K562 (cell line): ENCODE results near the gene RPS6KA4. TPM values are rescaled to one million over a fixed set of nuclear protein-coding genes. Genes with fewer than 3 reads are reported as not detected.
A peak's percentile ranks its signal among the peaks of the same experiment; 100 is the strongest.

ENCODE experiments used
- ATAC-seq: fragments of 200-7000 bp; cut with Tn5 transposase; 3 replicates; pipeline ENCODE4 v1.9.1; 2020; ENCODE audit warnings: moderate library complexity
- BruUV-seq: library from RNA; stranded (reverse); fragments of 400-500 nt; replicated peaks from 2 replicates; lab custom pipeline; 2021; lab: Mats Ljungman, UMichigan
- CTCF ChIA-PET: fragments of 300-600 bp; formaldehyde crosslinking; extraction: SDS; loops from one replicate; lab custom pipeline; 2021; ENCODE audit warnings: low intra/inter-chr PET ratio; lab: Yijun Ruan, JAX
- POLR2A ChIA-PET: fragments of 300-600, 350-650 bp; sonication (Branson Sonifier 250); formaldehyde crosslinking; extraction: SDS; loops from one replicate; lab custom pipeline; 2021; ENCODE audit warnings: antibody characterized with exemption, inconsistent platforms; lab: Yijun Ruan, JAX
- DNase-seq, 4 experiments: peaks; one replicate each; pipeline versions ENCODE4 v3.0.0 to v3.0.0-alpha.2; 2011 to 2018; ENCODE audit warnings: low spot score in 3 of 4, mixed read lengths in 3 of 4; ENCODE audit errors: extremely low read depth in 1 of 4
- FAIRE-seq: peaks from 2 replicates; lab custom pipeline; 2011; peaks lifted over from hg19 to GRCh38; lab: Jason Lieb, UNC
- H2AFZ ChIP-seq: 2 replicates; pipeline ENCODE4 v1.6.0; 2011; ENCODE audit warnings: low read depth, low read length, control low read depth, inconsistent platforms
- H3K27ac ChIP-seq: fragments of 200-600 bp; 3 replicates; pipeline ENCODE4 v1.8.0; 2011; ENCODE audit warnings: low read depth, mild to moderate bottlenecking, control low read depth, inconsistent platforms, low read length, moderate library complexity, mixed read lengths; ENCODE audit errors: extremely low read depth
- H3K27me3 ChIP-seq, 2 experiments: fragments of 300-600 bp in 1 of 2; 2 replicates in 1 of 2; 3 replicates in 1 of 2; pipeline versions ENCODE4 v1.6.0 to v1.8.0; 2011; ENCODE audit warnings: inconsistent platforms in 2 of 2, low read length in 2 of 2, mild to moderate bottlenecking in 1 of 2, mixed read lengths in 1 of 2, moderate library complexity in 1 of 2; ENCODE audit not compliant: control insufficient read depth in 2 of 2, insufficient read depth in 2 of 2
- H3K36me3 ChIP-seq: fragments of 300-600 bp; 3 replicates; pipeline ENCODE4 v1.8.0; 2011; ENCODE audit warnings: mild to moderate bottlenecking, low read length, inconsistent platforms; ENCODE audit not compliant: control insufficient read depth, insufficient read depth
- H3K4me1 ChIP-seq, 2 experiments: fragments of 200-600 bp in 1 of 2; replicated peaks in 1 of 2; 2 replicates in 1 of 2; 3 replicates in 1 of 2; pipeline versions ENCODE4 v1.5.1 to v1.8.0; 2011; ENCODE audit warnings: inconsistent platforms in 2 of 2, low read length in 2 of 2, mild to moderate bottlenecking in 1 of 2, mixed read lengths in 1 of 2, moderate library complexity in 1 of 2; ENCODE audit not compliant: control insufficient read depth in 2 of 2, insufficient read depth in 2 of 2
- H3K4me2 ChIP-seq: 2 replicates; pipeline ENCODE4 v1.6.1; 2011; ENCODE audit warnings: low read length, control low read depth, inconsistent platforms, mixed read lengths; ENCODE audit not compliant: insufficient read depth
- H3K4me3 ChIP-seq: fragments of 200-600 bp; sonication (generic), shearing (Covaris generic); 2 replicates; pipeline ENCODE4 v1.5.1; 2016; ENCODE audit warnings: control low read depth, inconsistent platforms
- H3K79me2 ChIP-seq: fragments of 200-600 bp; 3 replicates; pipeline ENCODE4 v1.8.0; 2011; ENCODE audit warnings: low read length, inconsistent platforms; ENCODE audit not compliant: control insufficient read depth, insufficient read depth
- H3K9ac ChIP-seq, 2 experiments: 2 replicates each; pipeline versions ENCODE4 v1.6.0 to v1.6.1; 2011; ENCODE audit warnings: low read depth in 2 of 2, low read length in 2 of 2, control low read depth in 1 of 2, inconsistent platforms in 1 of 2, mild to moderate bottlenecking in 1 of 2, mixed read lengths in 1 of 2; ENCODE audit not compliant: insufficient read depth in 1 of 2
- H3K9me1 ChIP-seq: one replicate; pipeline ENCODE4 v1.6.0; 2011; ENCODE audit warnings: inconsistent platforms, mild to moderate bottlenecking, low read length, moderate library complexity; ENCODE audit not compliant: control insufficient read depth, insufficient read depth
- H3K9me3 ChIP-seq: replicated peaks from 2 replicates; pipeline ENCODE4 v1.5.1; 2011; ENCODE audit warnings: low read depth, low read length, inconsistent platforms; ENCODE audit not compliant: control insufficient read depth, insufficient read depth
- H4K20me1 ChIP-seq: replicated peaks from 2 replicates; pipeline ENCODE4 v1.6.1; 2011; ENCODE audit warnings: low read length, inconsistent platforms, mixed read lengths; ENCODE audit not compliant: control insufficient read depth, insufficient read depth
- ADNP ChIP-seq: fragments of 200-800 bp; sonication (Bioruptor generic); IDR thresholded peaks from 2 replicates; pipeline ENCODE4 v1.6.1; 2016; ENCODE audit warnings: missing genetic modification characterization, missing compliant biosample characterization
- FIP1L1 ChIP-seq: fragments of 200-400 bp; formaldehyde crosslinking; IDR thresholded peaks from 2 replicates; pipeline ENCODE4 v1.6.1; 2018; ENCODE audit warnings: mild to moderate bottlenecking, low read depth, low read length; ENCODE audit not compliant: poor library complexity, severe bottlenecking
- KDM4B ChIP-seq, 2 experiments: fragments of 450-650 bp in 1 of 2; sonication (generic) in 1 of 2; IDR thresholded peaks; 2 replicates each; pipeline ENCODE4 v1.6.1; 2016 to 2017; ENCODE audit warnings: borderline replicate concordance in 2 of 2, antibody characterized with exemption in 1 of 2, low read depth in 1 of 2, mild to moderate bottlenecking in 1 of 2
- PRPF4 ChIP-seq: fragments of 200-400 bp; formaldehyde crosslinking; IDR thresholded peaks from one replicate; pipeline ENCODE4 v1.6.1; 2017; ENCODE audit warnings: low read length, low read depth, mild to moderate bottlenecking; ENCODE audit not compliant: insufficient read depth, poor library complexity, severe bottlenecking
- SMARCC2 ChIP-seq: fragments of 450-650 bp; IDR thresholded peaks from 2 replicates; pipeline ENCODE4 v1.6.1; 2017; ENCODE audit warnings: antibody characterized with exemption, moderate library complexity, mild to moderate bottlenecking, low read depth
- SMARCE1 ChIP-seq: fragments of 450-650 bp; IDR thresholded peaks from 2 replicates; pipeline ENCODE4 v1.7.1; 2016; ENCODE audit warnings: mild to moderate bottlenecking
- SP2 ChIP-seq: IDR thresholded peaks from 2 replicates; pipeline ENCODE4 v1.6.1; 2011; ENCODE audit warnings: mild to moderate bottlenecking, low read depth, low read length, moderate library complexity; ENCODE audit not compliant: poor library complexity, severe bottlenecking; ENCODE audit errors: extremely low read depth
- TCF3 ChIP-seq: sonication (generic); formaldehyde crosslinking; IDR thresholded peaks from 2 replicates; pipeline ENCODE4 v1.4.0; 2020; ENCODE audit warnings: mild to moderate bottlenecking, missing genetic modification reagents
- WGBS: fragments of 100-300 bp; shearing (Covaris generic); methylation state at CpG from one replicate; pipeline ENCODE4 v1.1.6; 2016; ENCODE audit warnings: low coverage, mixed read lengths; ENCODE audit not compliant: insufficient coverage; ENCODE audit errors: missing lambda C conversion rate; 5-methylcytosine and 5-hydroxymethylcytosine counted together
- in situ Hi-C: fragments of 300-500 bp; cut with MboI; formaldehyde crosslinking; loops from 4 replicates; pipeline ENCODE4 v1.15.0; 2018; ENCODE audit warnings: inconsistent platforms, mixed read lengths
- intact Hi-C: fragments of 100-400 bp; cut with micrococcal nuclease; formaldehyde crosslinking; loops from 2 replicates; pipeline ENCODE4 v1.14.2; 2022
- polyA plus RNA-seq, 8 experiments: library from polyadenylated mRNA; depleted of rRNA in 4 of 8; stranded (reverse) in 5 of 8; unstranded in 3 of 8; fragments of >200 nt; fragmentation: Nextera tagmentation in 2 of 8; fragmentation: Illumina TruSeq in 1 of 8; extraction: Ambion mirVana in 2 of 8; extraction: Trizol in 1 of 8; gene quantifications; 2 replicates each; pipeline versions ENCODE4 v1.2.1 to v1.2.3, GENCODE V29; 2011 to 2014; ENCODE audit warnings: inconsistent platforms in 1 of 8, missing spikeins in 1 of 8
- total RNA-seq, 7 experiments: library from RNA; depleted of rRNA in 6 of 7; stranded (reverse); fragments of >200 nt in 6 of 7; fragmentation: Illumina TruSeq in 2 of 7; extraction: Trizol in 2 of 7; gene quantifications; 2 replicates each; pipeline versions ENCODE4 v1.2.1 to v1.2.3, GENCODE V29; 2011 to 2021; ENCODE audit warnings: low replicate concordance in 1 of 7
- TF ChIP-seq, protein P1 (sequence below): sonication (generic); formaldehyde crosslinking; IDR thresholded peaks from 2 replicates; pipeline ENCODE4 v1.8.1; 2023; ENCODE audit warnings: mild to moderate bottlenecking, missing genetic modification reagents
- TF ChIP-seq, protein P2 (sequence below): fragments of 450-650 bp; formaldehyde crosslinking; IDR thresholded peaks from 2 replicates; pipeline ENCODE4 v1.4.0; 2020; ENCODE audit warnings: mild to moderate bottlenecking, moderate library complexity
- TF ChIP-seq, protein P3 (sequence below), 2 experiments: fragments of 450-650 bp; IDR thresholded peaks; 2 replicates each; pipeline ENCODE4 v1.6.1; 2016

RPS6KA4 gene
- total and polyA plus RNA-seq, 9 of the 15 experiments (the other 6 are each of a cell fraction or from before 2014, with no cell fraction given), result 0.15 to 23.8 (median 9.8) TPM

- FAIRE-seq, result no peak
- Histone ChIP-seq H3K4me3 (no peak overlapping the region), H3K9ac (peak overlapping the region in 1 of 2 experiments; percentile 84; a peak in 2 of 4 replicates), H3K4me1 (peaks cover 26 to 59% of the 10 kb centered on the region in 2 experiments; a peak in 4 of 5 replicates), H3K79me2 (no peaks in the 10 kb centered on the region), H3K27me3 (no peaks in the 10 kb centered on the region), H2AFZ (no peak overlapping the region), H3K9me1 (no peaks in the 10 kb centered on the region), H3K9me3 (no peaks in the 10 kb centered on the region), H4K20me1 (no peaks in the 10 kb centered on the region; the same call in 1 of the 2 replicates), H3K4me2 (peak overlapping the region; percentile 75; the same call in 1 of the 2 replicates), H3K27ac (no peak overlapping the region), H3K36me3 (no peaks in the 10 kb centered on the region)
- no TSS peak for BruUV-seq
- intact Hi-C loops (no loop called here), in situ Hi-C loops (no loop called here)
- WGBS, result 90% methylated on average over 12 of the region's 21 CpGs
- no peak for ATAC-seq
- no peak for DNase-seq
- CTCF ChIA-PET, result no interaction called here
- TF ChIP-seq SMARCE1, result no peak
- TF ChIP-seq KDM4B (IDR thresholded peaks at IDR 0.05; ENCODE audit: borderline replicate concordance in 2 of 2, low read depth in 1 of 2), result 0 out of 4 replicates have a peak, but pooled peaks of 1 of the 2 experiments have one; percentile 1
- TF ChIP-seq ADNP (tag), result no peak
- no peak for TF ChIP-seq SP2
- TF ChIP-seq, protein P1, sequence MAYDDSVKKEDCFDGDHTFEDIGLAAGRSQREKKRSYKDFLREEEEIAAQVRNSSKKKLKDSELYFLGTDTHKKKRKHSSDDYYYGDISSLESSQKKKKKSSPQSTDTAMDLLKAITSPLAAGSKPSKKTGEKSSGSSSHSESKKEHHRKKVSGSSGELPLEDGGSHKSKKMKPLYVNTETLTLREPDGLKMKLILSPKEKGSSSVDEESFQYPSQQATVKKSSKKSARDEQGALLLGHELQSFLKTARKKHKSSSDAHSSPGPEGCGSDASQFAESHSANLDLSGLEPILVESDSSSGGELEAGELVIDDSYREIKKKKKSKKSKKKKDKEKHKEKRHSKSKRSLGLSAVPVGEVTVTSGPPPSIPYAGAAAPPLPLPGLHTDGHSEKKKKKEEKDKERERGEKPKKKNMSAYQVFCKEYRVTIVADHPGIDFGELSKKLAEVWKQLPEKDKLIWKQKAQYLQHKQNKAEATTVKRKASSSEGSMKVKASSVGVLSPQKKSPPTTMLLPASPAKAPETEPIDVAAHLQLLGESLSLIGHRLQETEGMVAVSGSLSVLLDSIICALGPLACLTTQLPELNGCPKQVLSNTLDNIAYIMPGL, result no peak
- TF ChIP-seq, protein P2, sequence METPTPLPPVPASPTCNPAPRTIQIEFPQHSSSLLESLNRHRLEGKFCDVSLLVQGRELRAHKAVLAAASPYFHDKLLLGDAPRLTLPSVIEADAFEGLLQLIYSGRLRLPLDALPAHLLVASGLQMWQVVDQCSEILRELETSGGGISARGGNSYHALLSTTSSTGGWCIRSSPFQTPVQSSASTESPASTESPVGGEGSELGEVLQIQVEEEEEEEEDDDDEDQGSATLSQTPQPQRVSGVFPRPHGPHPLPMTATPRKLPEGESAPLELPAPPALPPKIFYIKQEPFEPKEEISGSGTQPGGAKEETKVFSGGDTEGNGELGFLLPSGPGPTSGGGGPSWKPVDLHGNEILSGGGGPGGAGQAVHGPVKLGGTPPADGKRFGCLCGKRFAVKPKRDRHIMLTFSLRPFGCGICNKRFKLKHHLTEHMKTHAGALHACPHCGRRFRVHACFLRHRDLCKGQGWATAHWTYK (CRISPR knock-in tag), result no peak
- TF ChIP-seq, protein P3, sequence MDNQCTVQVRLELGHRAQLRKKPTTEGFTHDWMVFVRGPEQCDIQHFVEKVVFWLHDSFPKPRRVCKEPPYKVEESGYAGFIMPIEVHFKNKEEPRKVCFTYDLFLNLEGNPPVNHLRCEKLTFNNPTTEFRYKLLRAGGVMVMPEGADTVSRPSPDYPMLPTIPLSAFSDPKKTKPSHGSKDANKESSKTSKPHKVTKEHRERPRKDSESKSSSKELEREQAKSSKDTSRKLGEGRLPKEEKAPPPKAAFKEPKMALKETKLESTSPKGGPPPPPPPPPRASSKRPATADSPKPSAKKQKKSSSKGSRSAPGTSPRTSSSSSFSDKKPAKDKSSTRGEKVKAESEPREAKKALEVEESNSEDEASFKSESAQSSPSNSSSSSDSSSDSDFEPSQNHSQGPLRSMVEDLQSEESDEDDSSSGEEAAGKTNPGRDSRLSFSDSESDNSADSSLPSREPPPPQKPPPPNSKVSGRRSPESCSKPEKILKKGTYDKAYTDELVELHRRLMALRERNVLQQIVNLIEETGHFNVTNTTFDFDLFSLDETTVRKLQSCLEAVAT (IDR thresholded peaks at IDR 0.05), result 0 out of 4 replicates have a peak, but pooled peaks of 1 of the 2 experiments have one; percentile 2
- TF ChIP-seq FIP1L1, result peak; percentile 6
- TF ChIP-seq TCF3, result no peak
- TF ChIP-seq SMARCC2, result no peak
- no peak for TF ChIP-seq PRPF4
- POLR2A ChIA-PET, result interaction anchor here (0.6 to 2.6 kb wide), 12 partner anchors 9 to 213 kb away, joined by 3 to 20 read pairs (median 4); partner anchors contain the start of genes PRDX5 and TRMT112
These were observed 17.5 kb upstream of the RPS6KA4 start for GRCh38 chr11:64341429-64341828.
